Measurements from ENCODE around the gene PIP4K2A.
A peak's percentile ranks its signal among the peaks of the same experiment; 100 is the strongest.

Gene PIP4K2A

DNA sequence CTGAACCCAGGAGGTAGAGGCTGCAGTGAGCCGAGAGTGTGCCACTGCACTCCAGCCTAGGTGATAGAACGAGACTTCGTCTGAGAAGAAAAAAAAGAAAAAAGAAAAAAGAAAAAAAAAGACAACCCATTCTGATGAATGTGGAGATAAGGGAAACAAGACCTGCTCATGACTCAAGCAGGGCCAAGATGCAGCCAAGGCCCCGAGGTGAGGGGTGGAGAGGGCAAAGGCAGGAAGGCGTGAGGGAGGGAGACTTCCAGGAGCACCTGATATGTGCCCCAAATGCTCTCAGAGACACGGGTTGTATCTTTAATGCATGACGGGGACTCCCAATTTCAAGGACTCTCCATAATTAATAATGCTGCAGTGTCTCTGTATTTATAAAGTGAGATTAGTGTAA is 134.6 kb downstream of the PIP4K2A start:
- Histone ChIP-seq H3K4me2 (no peak overlapping the region), H3K27me3 (no peaks in the 10 kb centered on the region), H3K4me1 (peaks cover 0 to 10% (median 0%) of the 10 kb centered on the region in 10 experiments; a peak in 4 of 20 replicates), H4K20me1 (peaks cover 0 to 28% (median 5%) of the 10 kb centered on the region in 11 experiments; a peak in 6 of 22 replicates), H3K27ac (no peak overlapping the region), H3K9ac (no peak overlapping the region), H3K4me3 (no peak overlapping the region), H3K36me3 (peaks cover 16 to 96% (median 37%) of the 10 kb centered on the region in 11 experiments; a peak in 19 of 22 replicates), H3K9me3 (replicated peaks in 1 of 11) (no peaks in the 10 kb centered on the region)
- TF ChIP-seq Cebpa-rat (IDR thresholded peaks at IDR 0.05) = no peak

DNA sequence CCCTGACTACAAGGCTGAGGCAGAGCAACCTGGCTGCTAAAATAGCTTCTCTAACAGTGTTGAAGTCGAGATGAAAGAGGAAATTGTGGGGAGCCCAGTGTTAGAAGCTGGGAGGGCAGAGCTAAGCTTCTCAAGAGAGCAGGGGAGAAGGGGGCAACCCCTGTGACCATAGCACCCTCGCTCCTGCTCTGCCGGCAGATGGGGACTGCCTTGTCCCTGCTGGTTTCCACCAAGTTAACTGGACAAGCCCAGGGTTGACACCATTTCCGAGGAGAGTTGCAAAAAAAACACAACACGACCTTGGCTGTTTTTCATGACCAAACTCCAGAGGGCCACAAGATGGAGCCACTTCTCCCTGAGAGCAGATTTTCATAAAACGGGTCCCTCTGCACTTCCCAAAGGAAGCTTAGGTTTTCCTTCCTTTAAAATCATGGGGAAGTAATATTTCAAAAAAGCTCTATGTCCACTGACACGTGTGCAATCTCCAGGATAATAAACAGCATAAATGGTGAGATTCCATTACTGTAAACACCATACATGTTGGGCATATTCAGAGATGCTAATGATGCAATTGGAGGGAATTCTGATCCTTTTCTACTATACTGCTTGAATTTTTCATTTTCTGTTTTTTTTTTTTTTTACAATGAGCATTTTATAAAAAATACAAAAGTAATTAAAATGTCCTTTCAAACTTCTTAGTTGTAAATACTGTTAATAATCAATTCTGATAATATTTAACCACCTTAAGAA is 140.4 kb downstream of the PIP4K2A start:
- Histone ChIP-seq H3K4me1 (peaks cover 0 to 7% (median 0%) of the 10 kb centered on the region in 10 experiments; a peak in 3 of 20 replicates), H3K36me3 (peaks cover 24 to 92% (median 45%) of the 10 kb centered on the region in 11 experiments), H4K20me1 (peaks cover 0 to 8% (median 0%) of the 10 kb centered on the region in 11 experiments; a peak in 4 of 22 replicates), H3K27me3 (no peaks in the 10 kb centered on the region), H3K27ac (no peak overlapping the region), H3K9me3 (replicated peaks in 1 of 11) (no peaks in the 10 kb centered on the region), H3K9ac (peak overlapping the region in 1 of 11 experiments; percentile 33; a peak in 1 of 22 replicates), H3K4me3 (no peak overlapping the region), H3K4me2 (peak overlapping the region in 1 of 11 experiments; percentile 46; a peak in 2 of 22 replicates)
- TF ChIP-seq Cebpa-rat (IDR thresholded peaks at IDR 0.05) = no peak

DNA sequence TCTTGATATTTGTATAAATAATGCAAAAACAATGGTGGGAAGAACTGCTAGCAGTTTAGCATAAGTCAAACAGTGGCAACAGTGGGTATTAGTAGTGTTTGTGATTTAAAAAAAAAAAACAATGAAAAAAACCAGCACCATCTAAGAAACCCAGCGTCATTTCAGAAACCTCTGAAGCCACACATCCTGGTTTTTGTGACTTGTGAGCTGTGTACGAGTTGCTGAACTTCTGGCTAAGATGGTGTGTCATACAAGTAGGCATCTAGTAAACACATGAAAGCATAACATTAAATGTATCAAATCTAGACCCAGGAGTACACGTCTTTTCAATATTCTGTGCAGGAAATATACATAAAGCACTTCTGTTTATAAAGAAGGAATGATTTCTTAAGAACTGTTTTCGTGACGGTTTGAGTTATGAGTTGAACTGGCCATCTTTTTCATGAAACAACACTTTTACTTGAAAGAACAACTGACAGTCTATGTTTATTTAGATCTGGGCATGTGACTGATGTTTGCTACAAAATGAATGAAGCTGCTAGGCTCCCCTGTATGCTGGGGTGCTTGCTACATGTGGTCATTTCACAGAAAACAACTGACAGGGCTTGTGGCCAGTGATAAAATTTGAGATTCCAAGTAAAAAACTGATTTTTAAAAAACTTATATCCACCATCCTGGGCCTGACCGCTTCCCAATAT is 143.5 kb downstream of the PIP4K2A start:
- Histone ChIP-seq H3K4me3 (no peak overlapping the region), H3K4me1 (peaks cover 0 to 7% (median 2%) of the 10 kb centered on the region in 10 experiments; a peak in 4 of 20 replicates), H4K20me1 (peaks cover 0 to 8% (median 0%) of the 10 kb centered on the region in 11 experiments; a peak in 3 of 22 replicates), H3K9me3 (replicated peaks in 1 of 11) (no peaks in the 10 kb centered on the region), H3K4me2 (no peak overlapping the region), H3K9ac (no peak overlapping the region), H3K27me3 (no peaks in the 10 kb centered on the region), H3K27ac (no peak overlapping the region), H3K36me3 (peaks cover 22 to 91% (median 53%) of the 10 kb centered on the region in 11 experiments; a peak in 21 of 22 replicates)
- no peak for TF ChIP-seq Cebpa-rat (IDR thresholded peaks at IDR 0.05)

DNA sequence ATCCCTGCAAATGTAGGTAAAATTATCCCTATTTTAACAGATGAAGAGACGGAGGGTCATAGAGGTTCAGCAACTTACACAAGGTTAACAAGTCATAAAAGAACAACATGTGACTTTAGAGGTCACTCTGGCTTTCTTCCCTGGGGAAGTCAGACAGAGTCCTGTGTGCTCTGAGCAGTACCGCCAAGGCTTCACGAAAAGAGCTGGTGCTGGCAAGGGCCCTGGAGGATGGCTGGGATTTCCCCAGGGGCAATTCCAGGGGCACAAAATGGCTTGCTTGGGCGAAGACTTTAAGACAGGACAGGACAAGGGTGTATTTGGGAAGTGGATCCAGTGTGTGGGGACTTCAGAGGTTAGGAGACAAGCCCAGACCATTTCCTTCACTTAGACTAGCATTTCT is 144.1 kb downstream of the PIP4K2A start:
- no peaks in the 10 kb centered on the region for H3K9me3 ChIP-seq (replicated peaks in 1 of 11)
- H3K4me2 ChIP-seq = no peak overlapping the region
- no peaks in the 10 kb centered on the region for H3K27me3 ChIP-seq
- no peak overlapping the region for H3K4me3 ChIP-seq
- H3K36me3 ChIP-seq = peaks cover 22 to 85% (median 53%) of the 10 kb centered on the region in 11 experiments; a peak in 21 of 22 replicates
- TF ChIP-seq Cebpa-rat (IDR thresholded peaks at IDR 0.05) = no peak
- H3K9ac ChIP-seq = no peak overlapping the region
- H3K27ac ChIP-seq = no peak overlapping the region
- H4K20me1 ChIP-seq = peaks cover 0 to 8% (median 0%) of the 10 kb centered on the region in 11 experiments; a peak in 3 of 22 replicates
- H3K4me1 ChIP-seq = peaks cover 0 to 7% (median under 1%) of the 10 kb centered on the region in 10 experiments; a peak in 4 of 20 replicates

DNA sequence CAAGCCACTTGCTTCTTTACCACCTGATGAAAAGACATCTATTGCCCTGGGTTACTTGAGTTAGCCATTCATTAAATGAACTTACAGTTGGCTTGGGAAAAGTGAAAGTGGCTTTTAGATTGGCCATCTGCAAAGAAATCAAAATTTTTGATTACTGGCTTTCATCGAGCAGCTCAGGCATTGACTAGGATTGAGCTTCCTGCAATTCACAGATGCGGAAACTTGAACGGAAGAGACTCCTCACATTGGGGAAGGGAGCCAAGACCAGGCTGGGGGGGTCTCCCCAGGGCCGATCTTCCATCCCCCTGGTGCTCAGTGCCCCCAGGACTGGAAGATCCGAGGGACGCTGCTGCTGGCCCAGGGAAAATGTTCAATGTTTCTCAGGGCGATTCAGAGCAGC is 145.4 kb downstream of the PIP4K2A start:
- Histone ChIP-seq H4K20me1 (peaks cover 0 to 8% (median 0%) of the 10 kb centered on the region in 11 experiments; a peak in 3 of 22 replicates), H3K4me3 (no peak overlapping the region), H3K4me1 (peaks cover 11 to 17% (median 12%) of the 10 kb centered on the region in 10 experiments; a peak in 19 of 20 replicates), H3K36me3 (peaks cover 22 to 91% (median 58%) of the 10 kb centered on the region in 11 experiments; a peak in 21 of 22 replicates), H3K27ac (no peak overlapping the region), H3K27me3 (no peaks in the 10 kb centered on the region), H3K9ac (no peak overlapping the region), H3K4me2 (no peak overlapping the region), H3K9me3 (replicated peaks in 1 of 11) (no peaks in the 10 kb centered on the region)
- TF ChIP-seq Cebpa-rat (IDR thresholded peaks at IDR 0.05) = no peak

DNA sequence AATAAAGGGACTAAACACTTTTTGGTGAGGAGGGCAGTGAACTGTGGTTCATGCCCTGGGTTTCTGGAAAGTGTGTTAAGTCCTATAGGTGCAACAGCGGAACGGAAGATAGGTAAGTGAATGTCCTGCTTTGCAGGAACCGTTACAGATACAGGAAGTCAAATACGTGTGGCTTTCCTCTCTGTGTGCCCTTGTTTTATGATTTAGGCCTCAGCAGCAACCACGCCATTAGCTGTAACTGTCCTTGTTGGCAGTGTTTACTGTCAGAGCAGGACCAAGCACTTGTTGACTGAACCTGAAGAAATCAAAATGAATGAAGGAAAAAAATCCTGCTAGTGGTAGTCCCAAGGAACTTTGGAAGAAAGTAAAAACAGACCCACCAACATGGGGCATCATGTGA is 150.3 kb downstream of the PIP4K2A start:
- peak overlapping the region in 9 of 11 experiments; percentile 10 to 78 (median 51); a peak in 15 of 22 replicates for H3K27ac ChIP-seq

DNA sequence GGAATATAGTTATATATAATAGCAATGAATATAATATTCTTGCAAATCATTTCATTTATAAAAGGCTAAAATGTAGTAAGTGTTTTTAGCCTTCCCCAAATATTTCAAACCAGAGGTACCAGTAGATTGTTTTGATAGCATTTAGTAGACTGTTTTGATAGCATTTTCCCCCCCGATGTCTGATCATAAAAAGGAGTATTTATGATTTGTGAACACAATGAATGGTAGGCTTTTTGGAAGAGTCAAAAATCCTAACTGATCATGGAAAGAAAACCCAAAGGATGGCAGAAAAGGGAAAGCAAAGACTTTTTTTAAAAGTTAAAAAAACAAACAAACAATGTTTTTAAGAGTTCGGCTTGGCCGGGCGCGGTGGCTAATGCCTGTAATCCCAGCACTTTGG is 152.5 kb downstream of the PIP4K2A start:
- H4K20me1 ChIP-seq = peaks cover 0 to 3% (median 0%) of the 10 kb centered on the region in 11 experiments; a peak in 1 of 22 replicates
- no peaks in the 10 kb centered on the region for H3K27me3 ChIP-seq
- peaks cover 21 to 43% (median 32%) of the 10 kb centered on the region in 10 experiments for H3K4me1 ChIP-seq
- H3K4me2 ChIP-seq = peak overlapping the region; percentile 59 to 89 (median 75); a peak in 20 of 22 replicates
- peak overlapping the region in 3 of 11 experiments; percentile 70 to 78 (median 75); a peak in 4 of 22 replicates for H3K27ac ChIP-seq
- peak overlapping the region in 3 of 11 experiments; percentile 43 to 71 (median 64); a peak in 1 of 22 replicates for H3K9ac ChIP-seq
- no peak for TF ChIP-seq Cebpa-rat (IDR thresholded peaks at IDR 0.05)
- H3K4me3 ChIP-seq = peak overlapping the region in 2 of 10 experiments; percentile 13 to 38; a peak in 1 of 20 replicates
- no peaks in the 10 kb centered on the region for H3K9me3 ChIP-seq (replicated peaks in 1 of 11)
- H3K36me3 ChIP-seq = peaks cover 0 to 55% (median 15%) of the 10 kb centered on the region in 11 experiments; a peak in 13 of 22 replicates

More for the DNA sequence above, 150.3 kb downstream of the PIP4K2A start:
- Histone ChIP-seq H3K27me3 (no peaks in the 10 kb centered on the region), H4K20me1 (peaks cover 0 to 8% (median 0%) of the 10 kb centered on the region in 11 experiments; a peak in 1 of 22 replicates), H3K36me3 (peaks cover 8 to 67% (median 33%) of the 10 kb centered on the region in 11 experiments; a peak in 19 of 22 replicates), H3K4me2 (peak overlapping the region in 10 of 11 experiments; percentile 22 to 89 (median 68); a peak in 20 of 22 replicates), H3K9me3 (replicated peaks in 1 of 11) (no peaks in the 10 kb centered on the region), H3K4me1 (peaks cover 21 to 43% (median 32%) of the 10 kb centered on the region in 10 experiments), H3K9ac (peak overlapping the region in 4 of 11 experiments; percentile 1 to 40 (median 23); a peak in 3 of 22 replicates), H3K4me3 (no peak overlapping the region)
- no peak for TF ChIP-seq Cebpa-rat (IDR thresholded peaks at IDR 0.05)

DNA sequence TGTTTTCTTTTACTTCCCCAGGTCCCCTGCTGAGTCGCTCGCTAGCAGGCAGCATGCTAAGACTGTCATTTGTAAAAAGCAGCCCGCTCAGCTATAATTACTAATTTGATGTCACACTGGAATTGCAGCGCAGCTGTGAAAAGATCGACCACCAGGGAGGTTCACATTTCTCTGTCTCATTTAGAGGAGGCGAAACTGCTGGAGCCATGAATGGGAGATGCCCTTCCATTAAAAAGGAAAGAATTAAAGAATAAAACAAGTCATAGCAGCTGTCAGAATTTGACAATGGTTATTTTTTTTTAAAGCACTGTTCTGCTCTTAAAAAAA is 153.5 kb downstream of the PIP4K2A start:
- no peak overlapping the region for H3K27ac ChIP-seq
- H3K4me1 ChIP-seq = peaks cover 21 to 38% (median 32%) of the 10 kb centered on the region in 10 experiments
- H3K36me3 ChIP-seq = peaks cover 0 to 57% (median 12%) of the 10 kb centered on the region in 11 experiments; a peak in 11 of 22 replicates
- H3K4me3 ChIP-seq = no peak overlapping the region
- no peaks in the 10 kb centered on the region for H3K27me3 ChIP-seq
- no peaks in the 10 kb centered on the region for H3K9me3 ChIP-seq (replicated peaks in 1 of 11)
- H3K4me2 ChIP-seq = no peak overlapping the region
- no peak overlapping the region for H3K9ac ChIP-seq
- no peak for TF ChIP-seq Cebpa-rat (IDR thresholded peaks at IDR 0.05)
- peaks cover 0 to 3% (median 0%) of the 10 kb centered on the region in 11 experiments; a peak in 1 of 22 replicates for H4K20me1 ChIP-seq

All from BLaER1 treated with 17β-estradiol and CSF1 and Interleukin-3, amounts not matched to agents 10 nM and 100 nM (cell line).